ENCODE results near the gene TUSC7.

Gene TUSC7

GRCh38 chr3:116709479-116709878 is at the start of gene TUSC7:
TSS of gene TUSC7 (plus strand) at chr3:116709779.
- DNase-seq, result no peak

DNA sequence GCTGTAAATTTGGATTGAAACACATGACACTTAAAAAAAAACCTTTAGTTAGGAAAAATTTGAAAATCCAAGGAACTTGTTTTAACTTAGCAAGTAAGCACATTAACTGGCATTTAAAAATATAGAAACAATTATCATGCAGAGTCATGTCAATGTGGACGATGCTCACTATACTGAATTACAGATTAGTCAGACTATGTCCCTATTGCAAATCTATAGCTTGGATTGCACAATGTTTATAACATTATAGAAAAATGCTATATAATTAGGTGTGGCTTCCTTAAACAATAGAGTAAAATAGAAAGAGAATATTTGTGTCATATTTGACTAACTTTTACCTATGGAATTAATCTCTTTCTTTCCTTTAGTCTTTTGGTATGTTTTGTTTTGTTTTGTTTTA is 48.4 kb upstream of the TUSC7 start:
- DNase-seq, result no peak

DNA sequence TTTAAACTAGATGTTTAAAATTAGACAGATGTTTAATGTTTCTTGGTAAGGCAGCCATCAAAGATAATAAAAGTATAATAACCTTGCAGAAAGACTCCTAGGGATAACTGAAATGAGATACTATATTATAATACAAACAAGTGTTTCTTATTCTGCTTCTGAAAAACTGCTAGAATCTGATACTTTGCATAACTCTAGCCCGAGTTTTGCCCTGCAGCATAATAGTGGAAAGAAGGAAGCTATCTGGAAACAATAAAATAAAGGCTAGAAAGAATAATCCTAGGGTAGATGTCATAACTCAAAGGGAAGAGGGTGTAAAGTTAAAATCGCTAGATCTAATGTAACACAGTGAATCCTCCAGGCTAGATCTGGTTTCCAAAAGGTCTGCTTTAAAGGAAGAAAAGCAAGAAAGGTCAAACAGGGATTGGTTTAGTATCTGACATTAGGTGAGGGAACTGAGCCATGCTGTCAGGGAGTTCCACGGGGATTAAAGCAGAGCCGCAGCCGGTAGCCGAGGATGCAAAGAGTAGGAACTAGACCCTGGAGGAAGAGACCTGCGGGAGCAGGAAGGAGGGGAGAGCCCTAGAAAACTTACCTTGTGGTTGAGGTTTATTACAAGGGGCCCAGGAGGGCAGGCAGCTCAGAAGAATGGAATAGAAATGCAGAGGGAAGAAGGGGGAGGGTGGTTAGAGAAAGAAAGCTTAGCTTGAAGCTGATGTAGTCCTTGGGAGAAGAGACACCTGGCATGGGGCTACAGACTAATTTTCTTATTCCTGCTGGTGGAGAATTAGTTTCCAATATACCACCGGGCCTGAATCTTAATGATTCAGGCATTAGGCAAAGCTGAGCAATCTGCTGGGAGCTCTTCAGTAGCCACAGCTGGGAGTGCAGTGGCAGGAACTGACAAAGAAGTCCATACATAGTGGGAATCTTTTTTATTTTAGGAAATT is 46.1 kb upstream of the TUSC7 start:
- no peak for DNase-seq

- DNase-seq, result no peak
Observed at GRCh38 chr3:116667324-116667723, 42.3 kb upstream of the TUSC7 start.

DNA sequence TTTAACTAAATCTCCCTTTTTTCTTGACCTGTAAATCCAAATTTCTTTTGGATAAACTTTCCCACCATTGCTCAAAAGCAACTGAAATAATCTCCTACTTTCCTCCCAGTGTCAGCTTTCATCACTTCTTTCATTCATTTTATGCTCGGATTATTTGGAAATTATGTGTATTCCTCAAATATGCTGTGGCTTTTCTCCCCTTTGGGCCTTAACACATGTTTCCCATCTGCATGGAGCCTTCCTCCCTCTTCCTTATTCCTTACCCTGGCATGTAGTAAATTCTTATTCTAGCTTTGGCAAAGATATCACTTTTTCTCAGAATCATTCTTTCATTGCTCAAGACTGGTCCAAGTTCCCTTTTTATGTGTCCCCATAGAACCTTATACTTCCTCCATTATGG is 41.8 kb upstream of the TUSC7 start:
- no peak for DNase-seq

DNA sequence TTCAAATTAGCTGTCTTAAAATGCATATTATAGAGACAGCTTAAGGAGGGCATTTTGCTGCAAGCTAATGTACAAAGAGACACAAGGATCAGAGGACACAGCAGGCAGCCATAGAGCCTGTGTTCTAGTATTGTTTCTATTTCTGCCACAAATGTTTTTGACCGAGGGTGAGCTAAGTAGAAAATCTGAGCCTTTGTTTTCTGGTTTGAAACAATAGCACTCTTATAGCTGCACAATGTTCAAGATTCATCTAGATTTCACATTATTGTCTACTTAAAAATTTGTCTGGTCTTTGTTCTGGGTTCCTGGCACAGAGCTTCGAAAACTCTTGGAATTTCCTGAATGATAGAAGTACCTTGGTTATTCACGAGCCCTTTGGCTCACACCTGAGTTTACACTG is 40.0 kb upstream of the TUSC7 start:
- DNase-seq, result no peak

DNA sequence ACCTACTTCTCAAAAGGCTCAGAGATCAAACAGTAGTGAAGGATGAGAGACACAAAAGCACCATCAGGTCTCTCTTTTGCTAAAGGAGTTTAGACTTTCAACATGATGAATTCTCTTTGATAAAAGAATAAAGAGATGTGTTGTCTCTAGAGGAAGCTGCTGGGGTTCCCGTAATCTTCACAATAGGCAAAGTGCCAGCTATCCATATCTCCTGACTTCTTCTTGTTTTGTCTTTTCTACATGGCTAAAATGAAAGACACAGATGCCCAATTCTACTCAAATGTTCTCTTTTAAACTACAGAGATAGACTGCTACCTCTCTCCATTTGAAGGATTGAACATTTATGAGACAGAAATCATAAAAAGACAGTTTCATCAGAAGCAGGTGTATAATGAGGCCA is 38.4 kb upstream of the TUSC7 start:
- no peak for DNase-seq

DNA sequence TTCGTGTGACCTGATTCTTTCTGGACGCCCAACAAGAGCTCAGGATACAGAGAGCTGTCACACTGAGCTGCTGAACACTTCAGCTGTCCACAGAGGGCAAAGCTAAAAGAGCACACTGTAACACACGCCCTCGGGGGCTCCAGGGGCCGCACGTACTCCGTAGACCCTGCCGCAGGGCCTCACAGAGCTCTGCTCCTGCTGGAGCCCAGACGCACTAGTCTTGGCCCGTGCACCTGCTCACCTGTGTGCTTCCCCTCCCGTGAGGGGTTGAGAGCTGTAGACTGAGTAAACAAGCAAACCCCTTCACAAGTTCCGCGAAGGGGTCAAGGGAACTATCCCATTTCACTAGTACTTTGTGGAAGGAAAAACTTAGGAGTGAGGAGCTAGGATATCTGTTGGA is 30.7 kb upstream of the TUSC7 start:
- DNase-seq, result no peak

GRCh38 chr3:116691041-116691440 is 18.5 kb upstream of the TUSC7 start:
- no peak for DNase-seq

DNA sequence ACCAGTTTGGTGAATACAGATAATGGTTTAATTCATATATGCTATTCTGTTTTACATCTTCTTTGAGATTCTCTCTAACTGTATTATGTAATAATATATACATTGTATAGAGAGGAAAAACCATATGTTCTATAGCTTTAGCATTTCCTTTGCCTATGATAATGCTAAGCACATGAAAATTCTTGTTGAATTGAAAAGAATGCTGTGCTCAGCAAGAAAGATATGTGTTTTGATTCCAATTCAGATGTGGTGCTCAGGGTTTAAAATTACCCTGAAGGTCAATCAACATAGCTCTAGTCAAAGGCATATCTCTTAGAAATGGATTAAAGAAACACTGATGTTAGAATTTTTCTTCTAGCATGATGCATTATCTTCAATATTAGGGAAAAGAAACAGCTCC is 8.5 kb upstream of the TUSC7 start:
- DNase-seq, result no peak

- DNase-seq, result no peak
Observed at GRCh38 chr3:116702334-116702733, 7.2 kb upstream of the TUSC7 start.

GRCh38 chr3:116707531-116707930 is 2.0 kb upstream of the TUSC7 start:
- no peak for DNase-seq

- DNase-seq, result no peak
Observed at GRCh38 chr3:116716490-116716889, 6.9 kb downstream of the TUSC7 start.

- no peak for DNase-seq
Observed at GRCh38 chr3:116717566-116717965, 8.0 kb downstream of the TUSC7 start.

DNA sequence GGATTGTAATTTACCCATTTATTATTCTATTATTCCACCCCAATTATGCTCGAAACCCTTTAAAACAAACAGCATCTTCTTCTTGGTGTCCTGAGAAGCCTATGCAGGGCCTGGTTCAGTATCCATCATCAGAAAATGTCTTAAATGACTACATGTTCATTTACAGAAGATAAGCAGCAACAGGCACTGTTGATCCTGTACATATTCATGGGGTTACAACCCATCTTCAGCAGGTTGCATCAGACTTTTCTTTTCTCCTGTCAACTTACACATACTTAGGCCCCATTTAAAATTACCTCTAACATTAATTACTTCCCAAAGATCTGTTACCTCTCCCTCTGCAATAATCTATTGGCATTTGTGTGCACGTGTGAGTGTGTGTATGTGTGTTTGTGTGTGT is 18.9 kb downstream of the TUSC7 start:
- DNase-seq, result no peak

DNA sequence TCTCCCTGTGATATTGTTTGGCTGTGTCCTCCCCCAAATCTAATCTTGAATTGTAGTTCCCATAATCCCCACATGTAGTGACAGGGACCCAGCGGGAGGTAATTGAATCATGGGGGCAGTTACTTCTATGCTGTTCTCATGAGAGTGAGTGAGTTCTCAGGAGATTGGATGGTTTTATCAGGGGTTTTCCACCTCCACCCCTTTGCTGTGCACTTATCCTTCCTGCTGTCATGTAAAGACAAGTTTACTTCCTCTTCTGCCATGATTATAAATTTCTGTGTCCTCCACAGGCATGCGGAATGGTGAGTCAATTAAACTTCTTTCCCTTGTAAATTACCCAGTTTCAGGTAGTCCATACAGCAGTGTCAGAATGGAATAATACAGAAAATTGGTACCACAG is 24.7 kb downstream of the TUSC7 start:
- no peak for DNase-seq

DNA sequence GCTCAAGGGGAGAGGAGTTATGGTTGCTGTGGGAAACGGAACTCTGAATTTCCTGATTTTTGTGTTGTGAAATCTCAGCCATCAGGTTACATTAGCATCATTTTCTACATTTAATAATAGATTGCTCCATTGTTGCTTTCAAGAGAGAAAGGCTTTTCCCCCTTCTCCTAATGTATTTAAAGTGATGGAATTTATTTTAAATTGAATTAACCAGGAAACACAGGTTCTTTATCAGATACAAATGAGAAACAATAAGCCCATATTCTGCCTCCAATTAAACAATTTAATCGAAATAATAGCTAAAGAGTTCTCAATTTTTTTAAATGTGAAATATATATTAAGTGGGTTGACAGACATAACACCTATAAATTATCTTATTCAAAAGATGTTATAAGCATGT is 30.1 kb downstream of the TUSC7 start:
- no peak for DNase-seq

GRCh38 chr3:116740293-116740692 is 30.7 kb downstream of the TUSC7 start:
- no peak for DNase-seq

DNA sequence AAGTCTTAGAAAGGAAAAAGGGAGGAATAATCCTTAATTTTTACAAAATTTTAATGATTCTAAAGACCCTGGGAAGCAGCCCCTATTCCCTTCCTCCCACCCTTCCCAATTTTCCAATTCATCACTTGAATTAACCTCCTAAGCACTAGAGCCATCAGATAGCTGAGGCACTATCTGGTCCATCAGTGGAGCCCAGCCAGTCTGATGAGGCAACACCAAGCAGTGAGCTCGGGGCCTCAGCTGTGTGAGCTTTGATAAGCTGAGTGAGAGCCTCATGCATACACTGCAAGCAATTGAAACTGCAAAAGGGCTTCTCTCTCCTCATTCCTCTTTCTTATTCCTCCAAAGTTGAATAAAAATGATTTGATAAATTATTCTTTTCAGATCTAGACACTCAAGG is 31.9 kb downstream of the TUSC7 start:
- no peak for DNase-seq

DNA sequence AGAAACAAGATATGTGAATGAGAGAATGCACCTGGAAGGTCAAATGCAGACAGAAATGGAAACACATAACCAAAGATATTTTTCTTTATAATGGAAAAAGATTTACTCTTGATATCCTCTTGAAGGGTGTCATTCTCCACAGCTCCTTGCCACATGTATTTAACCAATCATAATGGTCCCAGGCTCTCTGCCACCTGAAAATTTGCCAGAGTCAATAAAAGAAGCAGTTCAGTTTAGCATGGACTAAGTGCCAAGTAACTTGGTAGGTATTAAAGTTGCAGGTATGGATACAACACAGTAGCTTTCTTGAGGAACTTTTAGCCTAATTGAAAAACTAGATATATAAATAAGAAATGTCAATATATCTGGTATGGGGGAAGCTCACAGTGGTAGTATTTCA is 33.5 kb downstream of the TUSC7 start:
- DNase-seq, result no peak

GRCh38 chr3:116749388-116749787 is 39.8 kb downstream of the TUSC7 start:
- no peak for DNase-seq

GRCh38 chr3:116757315-116757714 is 47.7 kb downstream of the TUSC7 start:
- DNase-seq, result no peak

DNA sequence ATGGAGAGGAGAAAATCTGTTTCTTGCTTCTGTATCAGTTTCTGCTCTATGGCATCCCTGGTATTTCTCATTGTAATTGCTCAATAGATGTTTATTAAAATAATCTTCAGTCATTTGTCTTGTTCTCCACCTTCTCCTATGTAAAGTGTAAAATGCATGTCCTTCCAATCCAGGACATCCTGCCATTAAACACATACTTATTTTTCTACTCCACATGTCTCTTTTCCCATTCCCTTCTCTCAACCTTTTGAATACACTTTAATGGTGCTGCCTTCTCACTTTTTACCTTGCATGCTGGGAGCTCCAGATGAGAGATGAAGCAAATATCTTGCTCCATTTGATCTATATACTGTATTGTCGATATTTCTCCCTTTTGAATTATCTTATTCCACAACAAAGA is 49.7 kb downstream of the TUSC7 start:
- no peak for DNase-seq

All from right forelimb (tissue), 1 donor.